Neutrophil (primary cell): Measurements from ENCODE around the gene BMP8B.

ENCODE experiments used
- H3K27ac ChIP-seq: fragments of 200-600 bp; sonication (generic); 2 replicates; pipeline ENCODE4 v1.5.1; 2016; ENCODE audit warnings: mild to moderate bottlenecking, moderate library complexity
- H3K27me3 ChIP-seq: fragments of 200-600 bp; sonication (generic); 2 replicates; pipeline ENCODE4 v1.6.0; 2016; ENCODE audit warnings: mild to moderate bottlenecking
- H3K36me3 ChIP-seq: fragments of 200-600 bp; sonication (generic); 2 replicates; pipeline ENCODE4 v1.5.1; 2017
- H3K4me1 ChIP-seq, 2 experiments: fragments of 200-600 bp in 1 of 2; sonication (generic) in 1 of 2; 1 replicate in 1 of 2; 2 replicates in 1 of 2; pipeline versions ENCODE4 v1.5.1 to v1.6.1; 2013 to 2016; ENCODE audit warnings: low read depth in 1 of 2, low read length in 1 of 2, mild to moderate bottlenecking in 1 of 2, moderate library complexity in 1 of 2; ENCODE audit not compliant: control insufficient read depth in 1 of 2, insufficient read depth in 1 of 2
- H3K4me3 ChIP-seq, 2 experiments: fragments of 200-600 bp in 1 of 2; sonication (generic) in 1 of 2; 1 replicate in 1 of 2; 2 replicates in 1 of 2; pipeline ENCODE4 v1.5.1; 2013 to 2016; ENCODE audit warnings: low read depth in 1 of 2, low read length in 1 of 2, mild to moderate bottlenecking in 1 of 2, moderate library complexity in 1 of 2
- H3K9me3 ChIP-seq: fragments of 200-600 bp; sonication (generic); 2 replicates; pipeline ENCODE4 v1.5.1; 2016
- CTCF ChIP-seq: fragments of 200-600 bp; sonication (generic); IDR thresholded peaks from 2 replicates; pipeline ENCODE4 v1.5.1; 2016; ENCODE audit warnings: antibody characterized with exemption

BMP8B gene, protein sequence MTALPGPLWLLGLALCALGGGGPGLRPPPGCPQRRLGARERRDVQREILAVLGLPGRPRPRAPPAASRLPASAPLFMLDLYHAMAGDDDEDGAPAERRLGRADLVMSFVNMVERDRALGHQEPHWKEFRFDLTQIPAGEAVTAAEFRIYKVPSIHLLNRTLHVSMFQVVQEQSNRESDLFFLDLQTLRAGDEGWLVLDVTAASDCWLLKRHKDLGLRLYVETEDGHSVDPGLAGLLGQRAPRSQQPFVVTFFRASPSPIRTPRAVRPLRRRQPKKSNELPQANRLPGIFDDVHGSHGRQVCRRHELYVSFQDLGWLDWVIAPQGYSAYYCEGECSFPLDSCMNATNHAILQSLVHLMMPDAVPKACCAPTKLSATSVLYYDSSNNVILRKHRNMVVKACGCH

DNA sequence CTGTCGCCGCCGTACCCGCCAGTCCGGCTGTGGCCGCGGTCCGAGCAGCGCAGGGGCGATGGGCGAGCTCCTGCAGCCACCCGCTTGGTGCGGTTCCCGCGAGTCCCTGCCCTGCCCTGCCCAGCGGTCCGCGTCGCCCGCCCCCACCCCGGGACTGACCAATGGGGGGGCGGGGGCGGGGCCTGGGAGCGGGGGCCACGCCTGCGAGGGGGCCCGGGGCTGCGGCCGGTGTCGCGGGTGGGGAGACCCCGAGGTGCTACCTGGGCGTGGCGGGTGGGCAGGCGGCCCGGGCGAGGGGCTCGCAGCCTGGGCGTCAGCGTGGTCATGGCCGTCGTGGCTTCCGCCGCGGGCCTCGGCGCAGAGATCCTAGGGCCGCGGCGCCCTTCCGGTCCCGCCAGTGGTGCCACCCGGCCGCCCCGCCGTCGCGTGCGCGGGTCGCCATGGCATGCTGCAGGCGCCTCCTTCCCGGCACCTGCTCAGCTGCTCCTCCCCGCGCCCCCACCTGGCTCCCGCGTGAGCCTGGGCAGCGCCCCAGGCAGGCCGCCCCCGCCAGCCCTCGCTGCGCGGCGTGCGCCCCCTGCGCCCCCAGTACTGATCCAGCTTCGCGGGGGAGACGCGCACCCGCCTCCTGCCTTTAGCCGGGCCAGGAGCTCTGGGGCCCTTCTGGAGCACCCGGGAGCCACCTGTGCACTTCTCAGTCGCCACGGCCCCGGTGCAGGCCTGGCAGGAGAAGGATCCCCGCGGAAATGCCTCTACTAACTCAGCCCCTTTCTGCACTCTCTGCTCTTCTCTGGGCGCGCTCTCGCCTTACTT lies at the start of gene BMP8B:
Gene BMP8B, minus strand, starts transcription at position 108 of the 813 bp plus-strand sequence. CDS start 380 bp downstream, outside the sequence.
- H3K4me1 ChIP-seq: peaks cover 21 to 24% of the 10 kb centered on the region in 2 experiments
- peak within 1 kb of the TSS; percentile 62 to 71 for H3K4me3 ChIP-seq
- TF ChIP-seq CTCF: no peak
- H3K27ac ChIP-seq: peak within 1 kb of the TSS; percentile 38
- H3K9me3 ChIP-seq: no peaks in the 10 kb centered on the region
- no peaks in the 10 kb centered on the region for H3K36me3 ChIP-seq
- peaks cover 55% of the 10 kb centered on the region for H3K27me3 ChIP-seq

DNA sequence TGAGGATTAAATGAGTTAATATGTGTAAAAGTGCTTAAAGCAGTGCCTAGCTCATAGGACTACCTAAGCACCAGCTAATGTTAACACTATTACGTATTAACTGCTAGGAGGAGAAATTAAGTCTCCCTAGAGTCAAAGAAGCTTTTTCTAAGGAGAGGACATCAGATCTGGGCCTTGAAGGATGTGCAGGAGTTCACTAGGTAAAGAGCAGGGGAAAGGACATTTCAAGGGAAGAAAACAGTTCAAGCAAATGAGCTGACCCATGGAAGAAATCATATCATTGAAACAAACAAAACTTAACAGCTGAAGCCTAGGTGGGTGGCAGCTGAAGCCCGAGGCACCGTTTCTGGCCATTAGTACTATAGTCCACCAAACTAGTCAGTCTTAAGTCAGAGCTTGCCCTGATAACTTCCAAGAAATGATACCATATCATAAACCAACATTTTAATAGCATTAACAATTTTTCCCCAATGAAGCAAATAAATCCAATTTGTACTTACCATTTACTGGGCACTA lies 48.0 kb upstream of the BMP8B start:
- Histone ChIP-seq H3K27me3 (no peaks in the 10 kb centered on the region), H3K27ac (no peak overlapping the region), H3K36me3 (no peaks in the 10 kb centered on the region), H3K9me3 (no peaks in the 10 kb centered on the region), H3K4me1 (no peaks in the 10 kb centered on the region), H3K4me3 (no peak overlapping the region)
- no peak for TF ChIP-seq CTCF

DNA sequence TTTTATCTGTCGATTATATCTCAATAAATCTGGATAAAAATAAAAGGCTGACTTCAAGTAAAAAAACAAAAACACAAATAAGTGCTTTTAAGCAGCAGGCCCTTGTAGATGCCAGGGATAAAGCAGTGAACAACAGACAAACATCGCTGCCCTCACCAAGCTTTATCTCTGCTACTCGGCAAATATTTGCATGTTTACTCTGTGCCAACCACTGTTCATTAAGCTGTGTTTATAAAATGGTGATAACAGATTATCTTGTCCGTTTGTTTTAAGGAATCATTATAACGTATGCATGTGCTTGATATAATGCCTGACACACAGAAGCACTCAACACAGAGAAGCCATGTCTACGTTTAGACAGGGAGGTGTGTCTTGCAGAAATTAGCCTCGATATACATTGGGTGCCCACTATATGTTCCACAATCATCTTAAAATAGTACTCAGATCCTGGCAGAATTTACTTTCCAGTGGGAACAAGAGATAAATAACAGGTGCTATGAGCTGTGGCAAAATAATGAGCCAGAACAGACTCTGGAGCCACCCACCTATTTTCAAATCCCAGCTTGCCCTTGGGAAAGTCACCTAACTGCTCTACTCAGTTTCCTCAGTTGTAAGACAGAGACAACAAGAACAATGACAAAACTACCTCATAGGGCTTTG lies 47.4 kb upstream of the BMP8B start:
- no peak for TF ChIP-seq CTCF
- no peak overlapping the region for H3K27ac ChIP-seq
- no peak overlapping the region for H3K4me3 ChIP-seq
- no peaks in the 10 kb centered on the region for H3K4me1 ChIP-seq
- H3K36me3 ChIP-seq: no peaks in the 10 kb centered on the region
- peaks cover 1% of the 10 kb centered on the region for H3K27me3 ChIP-seq
- no peaks in the 10 kb centered on the region for H3K9me3 ChIP-seq

- no peaks in the 10 kb centered on the region for H3K9me3 ChIP-seq
- no peak overlapping the region for H3K27ac ChIP-seq
- H3K4me3 ChIP-seq: no peak overlapping the region
- TF ChIP-seq CTCF: no peak
- H3K36me3 ChIP-seq: no peaks in the 10 kb centered on the region
- peaks cover 10% of the 10 kb centered on the region for H3K27me3 ChIP-seq
- no peaks in the 10 kb centered on the region for H3K4me1 ChIP-seq
Observed at GRCh38 chr1:39835110-39835509, 46.4 kb upstream of the BMP8B start.

DNA sequence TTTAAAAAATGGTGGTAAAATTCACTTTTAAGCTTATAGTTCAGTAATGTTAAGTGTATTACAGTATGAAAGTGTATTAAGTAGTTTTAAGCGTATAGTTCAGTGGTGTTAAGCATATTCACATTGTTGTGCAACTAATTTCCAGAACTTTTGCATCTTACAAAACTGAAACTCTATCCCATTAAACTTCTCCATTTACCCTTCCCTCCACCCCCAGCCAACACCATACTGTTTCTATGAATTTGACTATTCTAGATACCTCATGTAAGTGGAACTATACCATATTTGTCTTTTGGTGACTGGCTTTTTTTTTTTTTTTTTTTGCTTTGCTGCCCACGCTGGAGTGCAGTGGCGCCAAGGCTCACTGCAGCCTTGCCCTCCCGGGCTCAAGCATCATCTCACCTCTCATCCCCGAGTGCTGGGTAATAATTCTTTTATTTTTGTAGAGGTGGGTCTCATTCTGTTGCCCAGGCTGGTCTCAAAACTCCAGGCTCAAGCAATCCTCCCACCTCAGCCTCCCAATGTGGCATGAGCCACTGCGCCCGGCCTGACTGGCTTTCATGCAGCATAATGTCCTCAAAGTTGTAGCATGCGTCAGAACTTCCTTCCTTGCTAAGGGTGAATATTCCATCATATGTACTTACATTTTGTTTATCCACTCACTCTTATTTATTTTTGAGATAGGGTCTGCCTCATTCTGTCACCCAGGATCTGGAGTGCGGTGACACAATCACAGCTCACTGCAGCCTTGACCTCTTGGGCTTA lies 45.1 kb upstream of the BMP8B start:
- no peak for TF ChIP-seq CTCF
- Histone ChIP-seq H3K9me3 (no peaks in the 10 kb centered on the region), H3K4me3 (no peak overlapping the region), H3K4me1 (no peaks in the 10 kb centered on the region), H3K27ac (no peak overlapping the region), H3K27me3 (peaks cover 15% of the 10 kb centered on the region), H3K36me3 (no peaks in the 10 kb centered on the region)
